ENCODE measurements around the gene TSHZ2. TPM values are rescaled to one million over a fixed set of nuclear protein-coding genes. Genes with fewer than 3 reads are reported as not detected.

The TSHZ2 gene
- total and polyA plus RNA-seq, 2 of the 4 experiments (the other 2 are of a cell fraction): under 0.01 to 0.02 TPM

- Histone ChIP-seq H3K4me2 (ENCODE audit: low read depth, low read length) (no peak overlapping the region), H2AK5ac (ENCODE audit: low read depth, low read length) (no peak overlapping the region), H3K9me1 (ENCODE audit: insufficient read depth, low read length) (no peaks in the 10 kb centered on the region), H3K23ac (ENCODE audit: low read depth, low read length) (no peak overlapping the region), H3K79me1 (ENCODE audit: low read depth in 1 of 2, low read length in 2 of 2) (no peaks in the 10 kb centered on the region), H4K8ac (ENCODE audit: low read depth in 2 of 2, low read length in 2 of 2) (no peak overlapping the region), H2BK20ac (ENCODE audit: low read depth, low read length) (no peak overlapping the region), H2BK15ac (ENCODE audit: low read depth, low read length) (no peak overlapping the region), H3K4ac (ENCODE audit: low read depth, low read length) (no peak overlapping the region), H3K36me3 (ENCODE audit: control insufficient read depth, insufficient read depth, low read length) (no peaks in the 10 kb centered on the region), H3K27me3 (ENCODE audit: control insufficient read depth, insufficient read depth, low read length) (no peaks in the 10 kb centered on the region), H4K20me1 (ENCODE audit: insufficient read depth, low read length) (no peaks in the 10 kb centered on the region), H4K91ac (ENCODE audit: insufficient read depth, low read depth, low read length) (no peak overlapping the region), H2BK120ac (ENCODE audit: low read depth, low read length) (no peak overlapping the region), H3K4me1 (ENCODE audit: control insufficient read depth, insufficient read depth, low read length) (no peaks in the 10 kb centered on the region), H4K5ac (ENCODE audit: low read depth, low read length) (no peak overlapping the region), H3K9ac (ENCODE audit: low read depth, low read length) (no peak overlapping the region), H2BK5ac (ENCODE audit: low read depth, low read length, poor library complexity, severe bottlenecking) (no peak overlapping the region), H3K56ac (ENCODE audit: extremely low read depth, insufficient read depth, low read length) (no peak overlapping the region), H2AK9ac (replicated peaks; ENCODE audit: low read depth, low read length, poor library complexity) (no peak overlapping the region), H3K4me3 (ENCODE audit: insufficient read depth, low read depth, low read length) (no peak overlapping the region), H3K27ac (ENCODE audit: insufficient read depth, low read length) (no peak overlapping the region), H3K18ac (ENCODE audit: low read depth, low read length) (no peak overlapping the region), H2AFZ (replicated peaks; ENCODE audit: low read length, poor library complexity) (no peak overlapping the region), H3K9me3 (ENCODE audit: control insufficient read depth, insufficient read depth, low read length) (no peaks in the 10 kb centered on the region), H3K14ac (replicated peaks; ENCODE audit: low read depth, low read length) (no peak overlapping the region)
- 40% methylated on average over 1 of the region's 1 CpG; no CpG with 5 or more reads in 1 of the 2 experiments for WGBS, 2 experiments (ENCODE audit: extremely low coverage in 2 of 2, insufficient read length in 1 of 2)
- ChIA-PET CTCF (no interaction called here), POLR2A (ENCODE audit: unreplicated experiment) (no interaction called here)
- dilution Hi-C loops (cut with HindIII; ENCODE audit: low sequenced_read_pairs, unreplicated experiment) (no loop called here), in situ Hi-C loops (cut with MboI; ENCODE audit: low sequenced_read_pairs) (no loop called here), intact Hi-C loops (cut with micrococcal nuclease) (no loop called here)
- BruUV-seq (replicated peaks): no TSS peak
- DNase-seq (no peak), ATAC-seq (ENCODE audit: low read depth) (no peak)
- TF ChIP-seq CTCF (conservative IDR thresholded peaks at IDR 0.05; ENCODE audit: low read depth, low read length) (no peak), BHLHE40 (IDR thresholded peaks at IDR 0.05; ENCODE audit: low read depth, low read length) (no peak), CHD1 (IDR thresholded peaks at IDR 0.05; ENCODE audit: low read depth, low read length) (no peak), RAD21 (IDR thresholded peaks at IDR 0.05; ENCODE audit: low read length) (no peak), USF2 (IDR thresholded peaks at IDR 0.05; ENCODE audit: low read depth, low read length) (no peak), POLR2A (IDR thresholded peaks at IDR 0.05; ENCODE audit: low read depth, low read length) (no peak), MAZ (IDR thresholded peaks at IDR 0.05; ENCODE audit: borderline replicate concordance, low read depth, low read length) (no peak), CEBPB (IDR thresholded peaks at IDR 0.05; ENCODE audit: low read depth, low read length) (no peak), RFX5 (IDR thresholded peaks at IDR 0.05; ENCODE audit: low read depth, low read length) (no peak), MXI1 (IDR thresholded peaks at IDR 0.05; ENCODE audit: borderline replicate concordance, low read depth, low read length) (no peak), MAFK (IDR thresholded peaks at IDR 0.05; ENCODE audit: low read depth, low read length) (no peak), FOS (IDR thresholded peaks at IDR 0.05; ENCODE audit: low read depth, low read length) (no peak), RCOR1 (IDR thresholded peaks at IDR 0.05; ENCODE audit: insufficient replicate concordance, low read length) (no peak), NFE2L2 (IDR thresholded peaks at IDR 0.05; ENCODE audit: low read depth, low read length) (no peak), SMC3 (IDR thresholded peaks at IDR 0.05; ENCODE audit: low read depth, low read length) (no peak)
Measured at GRCh38 chr20:53279735-53280134, 307.6 kb downstream of the TSHZ2 start.

Measured in IMR-90 (cell line).